Hepatocyte (in vitro differentiated cells): Measurements from ENCODE around the gene ZBTB8A. TPM values are rescaled to one million over a fixed set of nuclear protein-coding genes. Genes with fewer than 3 reads are reported as not detected.

Experiments used
- DNase-seq: peaks from one replicate; pipeline ENCODE4 v3.0.0-alpha.2; 2016; ENCODE audit warnings: low spot score
- H2AFZ ChIP-seq: fragments of 200-600 bp; sonication (generic); 2 replicates; pipeline ENCODE4 v1.6.0; 2016; ENCODE audit warnings: antibody characterized with exemption, mild to moderate bottlenecking
- H3K27ac ChIP-seq: fragments of 200-600 bp; sonication (generic); 2 replicates; pipeline ENCODE4 v1.5.1; 2016; ENCODE audit warnings: mild to moderate bottlenecking
- H3K27me3 ChIP-seq: fragments of 200-600 bp; sonication (generic); 2 replicates; pipeline ENCODE4 v1.6.1; 2016
- H3K36me3 ChIP-seq: fragments of 200-600 bp; sonication (generic); replicated peaks from 2 replicates; pipeline ENCODE4 v1.5.1; 2016; ENCODE audit warnings: low read depth; ENCODE audit not compliant: insufficient read depth
- H3K4me1 ChIP-seq: fragments of 200-600 bp; sonication (generic); 2 replicates; pipeline ENCODE4 v1.5.1; 2016; ENCODE audit warnings: mild to moderate bottlenecking, moderate library complexity; ENCODE audit not compliant: insufficient read depth
- H3K4me2 ChIP-seq: fragments of 200-600 bp; sonication (generic); 2 replicates; pipeline ENCODE4 v1.6.0; 2016
- H3K4me3 ChIP-seq: fragments of 200-600 bp; sonication (generic); 2 replicates; pipeline ENCODE4 v1.5.1; 2016; ENCODE audit warnings: mild to moderate bottlenecking
- H3K79me2 ChIP-seq: fragments of 200-600 bp; sonication (generic); 2 replicates; pipeline ENCODE4 v1.6.0; 2017; ENCODE audit warnings: mild to moderate bottlenecking
- H3K9me2 ChIP-seq: fragments of 200-600 bp; sonication (generic); replicated peaks from 2 replicates; pipeline ENCODE4 v1.6.0; 2017; ENCODE audit warnings: mild to moderate bottlenecking; ENCODE audit not compliant: insufficient read depth
- H3K9me3 ChIP-seq: fragments of 200-600 bp; sonication (generic); 2 replicates; pipeline ENCODE4 v1.5.1; 2016; ENCODE audit warnings: low read depth, mild to moderate bottlenecking
- H4K20me1 ChIP-seq: fragments of 200-600 bp; sonication (generic); 2 replicates; pipeline ENCODE4 v1.6.0; 2016; ENCODE audit warnings: mild to moderate bottlenecking; ENCODE audit not compliant: insufficient read depth, poor library complexity, severe bottlenecking
- EZH2 ChIP-seq: fragments of 200-600 bp; sonication (generic); IDR thresholded peaks from 2 replicates; pipeline ENCODE4 v1.6.1; 2016; ENCODE audit warnings: antibody characterized with exemption, mild to moderate bottlenecking, borderline replicate concordance
- EZH2phosphoT487 ChIP-seq: fragments of 200-600 bp; sonication (generic); IDR thresholded peaks from one replicate; pipeline ENCODE4 v1.6.1; 2018; ENCODE audit warnings: antibody characterized with exemption, mild to moderate bottlenecking, low read depth, moderate library complexity; ENCODE audit not compliant: unreplicated experiment, severe bottlenecking
- WGBS: methylation state at CpG from one replicate; pipeline ENCODE4 v1.1.6; 2016; ENCODE audit warnings: low lambda C conversion rate; ENCODE audit errors: missing lambda C conversion rate; 5-methylcytosine and 5-hydroxymethylcytosine counted together
- polyA plus RNA-seq: library from polyadenylated mRNA; unstranded; fragments of >200 nt; fragmentation: Nextera tagmentation; extraction: Ambion mirVana; gene quantifications from 2 replicates; pipeline ENCODE4 v1.2.1, GENCODE V29; 2016
- total RNA-seq: library from RNA; depleted of rRNA; stranded (reverse); fragments of >200 nt; gene quantifications from 2 replicates; pipeline ENCODE4 v1.2.3, GENCODE V29; 2014
- TF ChIP-seq, protein P1 (sequence below): fragments of 200-600 bp; sonication (generic); IDR thresholded peaks from 2 replicates; pipeline ENCODE4 v1.5.1; 2016; ENCODE audit warnings: antibody characterized with exemption, mild to moderate bottlenecking; ENCODE audit not compliant: poor library complexity

The ZBTB8A gene
- total and polyA plus RNA-seq, 2 experiments from 2014 or later = 3.7 to 5.7 TPM

DNA sequence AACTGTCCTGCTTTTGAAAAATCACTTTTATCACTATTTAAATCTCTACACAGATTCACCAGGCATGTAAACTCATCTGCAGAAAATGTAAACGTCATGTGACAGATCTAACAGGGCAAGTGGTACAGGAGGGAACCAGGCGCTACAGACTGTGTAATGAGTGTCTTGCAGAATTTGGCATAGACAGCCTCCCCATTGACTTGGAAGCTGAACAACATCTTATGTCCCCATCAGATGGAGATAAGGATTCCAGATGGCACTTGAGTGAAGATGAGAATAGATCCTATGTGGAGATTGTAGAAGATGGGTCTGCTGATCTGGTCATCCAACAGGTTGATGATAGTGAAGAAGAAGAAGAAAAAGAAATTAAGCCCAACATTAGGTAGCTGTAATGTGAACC, 60.8 kb downstream of the ZBTB8A start:
- no peaks in the 10 kb centered on the region for H3K36me3 ChIP-seq

DNA sequence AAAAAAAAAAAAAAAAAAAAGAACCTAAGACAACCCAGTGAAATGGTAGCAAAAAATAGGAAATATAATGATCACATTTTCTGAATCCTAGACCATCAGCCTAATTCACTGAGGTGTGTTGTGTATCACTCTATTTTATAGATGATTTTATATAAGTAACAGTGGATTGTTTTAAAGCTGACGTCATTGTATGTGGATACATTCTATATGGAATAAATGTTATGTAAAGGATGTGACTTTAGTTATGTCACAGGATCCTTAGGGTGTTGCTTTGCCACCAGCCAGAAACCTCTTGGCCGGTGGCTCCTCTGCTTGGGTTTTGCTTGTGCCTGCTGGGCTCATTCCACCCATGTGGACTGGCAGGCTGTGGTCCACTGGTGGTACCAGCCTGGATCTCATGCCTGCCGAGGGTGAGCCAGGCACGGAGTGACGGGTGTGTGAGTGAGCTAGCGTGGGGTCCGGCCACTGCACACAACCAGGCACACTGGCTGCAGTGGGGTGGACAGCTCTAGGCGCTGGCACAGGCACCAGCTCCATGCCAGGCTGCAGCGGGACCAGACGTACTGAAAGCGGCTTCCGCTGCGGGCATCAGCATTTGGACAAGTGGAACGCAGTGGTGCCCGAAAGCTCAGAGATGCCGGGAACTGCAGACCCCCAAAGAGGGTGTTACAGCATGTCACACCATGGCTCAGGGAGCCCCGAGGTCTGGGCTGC, 66.6 kb downstream of the ZBTB8A start:
- no peaks in the 10 kb centered on the region for H3K4me1 ChIP-seq
- no peaks in the 10 kb centered on the region for H3K27me3 ChIP-seq
- no peak overlapping the region for H3K4me2 ChIP-seq
- no peaks in the 10 kb centered on the region for H3K9me3 ChIP-seq
- WGBS = 98% methylated on average over 17 of the region's 17 CpGs
- H3K27ac ChIP-seq = no peak overlapping the region
- no peaks in the 10 kb centered on the region for H3K9me2 ChIP-seq
- TF ChIP-seq, protein P1, sequence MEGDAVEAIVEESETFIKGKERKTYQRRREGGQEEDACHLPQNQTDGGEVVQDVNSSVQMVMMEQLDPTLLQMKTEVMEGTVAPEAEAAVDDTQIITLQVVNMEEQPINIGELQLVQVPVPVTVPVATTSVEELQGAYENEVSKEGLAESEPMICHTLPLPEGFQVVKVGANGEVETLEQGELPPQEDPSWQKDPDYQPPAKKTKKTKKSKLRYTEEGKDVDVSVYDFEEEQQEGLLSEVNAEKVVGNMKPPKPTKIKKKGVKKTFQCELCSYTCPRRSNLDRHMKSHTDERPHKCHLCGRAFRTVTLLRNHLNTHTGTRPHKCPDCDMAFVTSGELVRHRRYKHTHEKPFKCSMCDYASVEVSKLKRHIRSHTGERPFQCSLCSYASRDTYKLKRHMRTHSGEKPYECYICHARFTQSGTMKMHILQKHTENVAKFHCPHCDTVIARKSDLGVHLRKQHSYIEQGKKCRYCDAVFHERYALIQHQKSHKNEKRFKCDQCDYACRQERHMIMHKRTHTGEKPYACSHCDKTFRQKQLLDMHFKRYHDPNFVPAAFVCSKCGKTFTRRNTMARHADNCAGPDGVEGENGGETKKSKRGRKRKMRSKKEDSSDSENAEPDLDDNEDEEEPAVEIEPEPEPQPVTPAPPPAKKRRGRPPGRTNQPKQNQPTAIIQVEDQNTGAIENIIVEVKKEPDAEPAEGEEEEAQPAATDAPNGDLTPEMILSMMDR = no peak
- no peak for TF ChIP-seq EZH2phosphoT487
- TF ChIP-seq EZH2 = no peak
- H3K36me3 ChIP-seq = no peaks in the 10 kb centered on the region
- no peaks in the 10 kb centered on the region for H3K79me2 ChIP-seq
- H3K4me3 ChIP-seq = no peak overlapping the region
- H4K20me1 ChIP-seq = no peaks in the 10 kb centered on the region
- no peak overlapping the region for H2AFZ ChIP-seq
- DNase-seq = no peak

More for the DNA sequence above, 60.8 kb downstream of the ZBTB8A start:
- no peaks in the 10 kb centered on the region for H3K9me3 ChIP-seq
- H3K9me2 ChIP-seq = no peaks in the 10 kb centered on the region
- H3K4me2 ChIP-seq = no peak overlapping the region
- H3K4me3 ChIP-seq = no peak overlapping the region
- no peaks in the 10 kb centered on the region for H3K4me1 ChIP-seq
- WGBS = 88% methylated on average over 2 of the region's 2 CpGs
- H3K79me2 ChIP-seq = no peaks in the 10 kb centered on the region
- TF ChIP-seq, protein P1 = no peak
- TF ChIP-seq EZH2 = no peak
- no peak for TF ChIP-seq EZH2phosphoT487
- H3K27ac ChIP-seq = no peak overlapping the region
- H3K27me3 ChIP-seq = no peaks in the 10 kb centered on the region
- DNase-seq = no peak
- H2AFZ ChIP-seq = no peak overlapping the region
- H4K20me1 ChIP-seq = no peaks in the 10 kb centered on the region

DNA sequence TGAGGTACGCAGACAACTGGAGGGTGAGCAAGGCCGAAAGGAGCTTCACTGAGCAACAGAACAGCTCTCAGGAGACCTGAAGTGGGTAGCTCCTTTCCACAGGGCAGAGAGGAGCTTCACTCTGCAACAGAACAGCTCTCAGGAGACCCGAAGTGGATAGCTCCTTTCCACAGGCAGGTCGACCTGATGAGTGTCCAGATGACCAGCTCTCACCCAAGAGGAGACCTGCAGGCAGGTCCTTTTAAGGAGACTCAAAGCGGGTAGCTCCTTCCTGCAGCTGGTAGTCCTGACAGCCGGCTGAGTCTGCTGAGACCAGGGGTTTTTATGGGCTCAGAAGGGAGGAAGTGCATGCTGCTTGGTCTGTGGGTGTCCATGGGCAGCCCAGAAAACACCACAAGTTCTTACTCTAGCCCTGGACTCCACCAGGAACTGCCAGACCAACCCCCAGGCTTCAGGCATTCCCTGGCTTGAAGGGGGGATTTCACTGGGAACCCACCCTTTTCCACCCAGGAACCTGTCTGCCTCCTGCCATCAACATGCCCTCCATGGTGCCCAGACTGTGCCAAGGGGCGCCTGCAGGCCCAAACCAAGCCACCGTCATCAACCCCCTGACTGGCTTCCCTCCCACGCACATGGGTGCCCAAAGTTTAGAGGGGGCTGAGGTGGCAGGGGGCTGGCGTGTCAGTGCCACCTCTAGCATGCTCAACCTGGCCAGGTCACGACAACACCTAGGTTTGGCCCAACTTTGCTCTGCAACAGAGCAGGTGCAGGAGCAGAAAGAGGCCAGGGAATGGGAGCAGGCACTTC, 67.5 kb downstream of the ZBTB8A start:
- H3K4me1 ChIP-seq = no peaks in the 10 kb centered on the region
- H3K4me2 ChIP-seq = no peak overlapping the region
- H3K9me3 ChIP-seq = no peaks in the 10 kb centered on the region
- H3K79me2 ChIP-seq = no peaks in the 10 kb centered on the region
- DNase-seq = no peak
- H3K27ac ChIP-seq = no peak overlapping the region
- no peaks in the 10 kb centered on the region for H3K27me3 ChIP-seq
- H3K9me2 ChIP-seq = no peaks in the 10 kb centered on the region
- 95% methylated on average over 11 of the region's 11 CpGs for WGBS
- H4K20me1 ChIP-seq = no peaks in the 10 kb centered on the region
- no peak overlapping the region for H2AFZ ChIP-seq
- H3K36me3 ChIP-seq = no peaks in the 10 kb centered on the region
- TF ChIP-seq, protein P1 = no peak
- TF ChIP-seq EZH2 = no peak
- TF ChIP-seq EZH2phosphoT487 = no peak
- no peak overlapping the region for H3K4me3 ChIP-seq
